CD4-positive, alpha-beta T cell treated with Interleukin-10 for 1 hour (primary cell): ENCODE results near the gene LPP.

Experiments
- DNase-seq: peaks from one replicate; pipeline ENCODE4 v3.0.0-alpha.2; 2020

Gene LPP

GRCh38 chr3:188137051-188137450 lies 16.9 kb upstream of the LPP start:
- DNase-seq: no peak

GRCh38 chr3:188139466-188139865 lies 14.5 kb upstream of the LPP start:
- DNase-seq: no peak

GRCh38 chr3:188146219-188146618 lies 7.7 kb upstream of the LPP start:
- DNase-seq: no peak

GRCh38 chr3:188147782-188148181 lies 6.2 kb upstream of the LPP start:
- no peak for DNase-seq

GRCh38 chr3:188148318-188148717 lies 5.6 kb upstream of the LPP start:
- no peak for DNase-seq

- DNase-seq: no peak
Measured at GRCh38 chr3:188149587-188149986, 4.4 kb upstream of the LPP start.

GRCh38 chr3:188150982-188151381 lies 3.0 kb upstream of the LPP start:
- no peak for DNase-seq

- DNase-seq: no peak
Measured at GRCh38 chr3:188151438-188151837, 2.5 kb upstream of the LPP start.

- no peak for DNase-seq
Measured at GRCh38 chr3:188152660-188153436, 1.1 kb upstream of the LPP start.

- DNase-seq: peak; percentile 53
Measured at GRCh38 chr3:188153437-188154013, 432 bp upstream of the LPP start.

- DNase-seq: peak; percentile 12
Measured at GRCh38 chr3:188154809-188155574, 1.0 kb downstream of the LPP start.

- DNase-seq: no peak
Measured at GRCh38 chr3:188156056-188156455, 2.1 kb downstream of the LPP start.

GRCh38 chr3:188157407-188157806 lies 3.5 kb downstream of the LPP start:
- DNase-seq: no peak

- no peak for DNase-seq
Measured at GRCh38 chr3:188157971-188158370, 4.0 kb downstream of the LPP start.

- no peak for DNase-seq
Measured at GRCh38 chr3:188158731-188159310, 4.9 kb downstream of the LPP start.

GRCh38 chr3:188160751-188161150 lies 6.8 kb downstream of the LPP start:
- DNase-seq: no peak

GRCh38 chr3:188164248-188164687 lies 10.3 kb downstream of the LPP start:
- no peak for DNase-seq

GRCh38 chr3:188165596-188165995 lies 11.6 kb downstream of the LPP start:
- no peak for DNase-seq

GRCh38 chr3:188166441-188166840 lies 12.5 kb downstream of the LPP start:
- DNase-seq: no peak

GRCh38 chr3:188168186-188168585 lies 14.2 kb downstream of the LPP start:
- no peak for DNase-seq

GRCh38 chr3:188168648-188169047 lies 14.7 kb downstream of the LPP start:
- DNase-seq: no peak

GRCh38 chr3:188169830-188170455 lies 16.0 kb downstream of the LPP start:
- no peak for DNase-seq
